Testis (tissue), 3 donors: ENCODE data around the gene DNAH9. TPM values are rescaled to one million over a fixed set of nuclear protein-coding genes. Genes with fewer than 3 reads are reported as not detected.

Experiments
- DNase-seq: peaks from one replicate; pipeline ENCODE4 v3.0.0-alpha.2; 2019
- H3K27ac ChIP-seq, 2 donors: fragments of 200-600 bp; sonication (generic); one replicate each; pipeline ENCODE4 v1.5.1; 2019
- H3K27me3 ChIP-seq: fragments of 200-600 bp; sonication (generic); one replicate; pipeline ENCODE4 v1.5.1; 2019
- H3K36me3 ChIP-seq: fragments of 200-600 bp; sonication (generic); one replicate; pipeline ENCODE4 v1.5.1; 2017; ENCODE audit warnings: low read depth; ENCODE audit errors: missing control alignments
- H3K4me1 ChIP-seq: fragments of 200-600 bp; sonication (generic); one replicate; pipeline ENCODE4 v1.5.1; 2019
- H3K4me3 ChIP-seq, 2 donors: fragments of 200-600 bp; sonication (generic); one replicate each; pipeline ENCODE4 v1.5.1; 2017 to 2019
- H3K9me3 ChIP-seq: fragments of 200-600 bp; sonication (generic); one replicate; pipeline ENCODE4 v1.5.1; 2017
- CTCF ChIP-seq, 3 experiments: fragments of 450-650 bp in 2 of 3; fragments of 200-600 bp in 1 of 3; sonication (generic) in 1 of 3; IDR thresholded peaks; one replicate each; pipeline ENCODE4 v1.5.1; 2016 to 2019; ENCODE audit warnings: antibody characterized with exemption in 3 of 3, mild to moderate bottlenecking in 2 of 3, moderate library complexity in 1 of 3
- POLR2A ChIP-seq: fragments of 450-650 bp; IDR thresholded peaks from one replicate; pipeline ENCODE4 v1.6.1; 2017; ENCODE audit warnings: antibody characterized with exemption, mild to moderate bottlenecking, moderate library complexity
- WGBS, 2 donors: methylation state at CpG; one replicate each; pipeline ENCODE4 v1.1.5; 2018; 5-methylcytosine and 5-hydroxymethylcytosine counted together
- intact Hi-C: fragments of 100-400 bp; cut with DNase I; formaldehyde crosslinking; loops from one replicate; pipeline ENCODE4 v1.15.1; 2023; ENCODE audit warnings: low total_unique reads
- polyA plus RNA-seq: library from polyadenylated mRNA; stranded (reverse); fragments of 350-450 nt; fragmentation: Illumina TruSeq; extraction: RNeasy Lipid Tissue Mini Kit (QIAGEN cat#74804); gene quantifications from one replicate; pipeline ENCODE4 v1.2.3, GENCODE V29; 2014; ENCODE audit warnings: low read depth, low replicate concordance; ENCODE audit not compliant: insufficient read depth
- total RNA-seq, 2 donors: library from RNA; depleted of rRNA; stranded (reverse); fragments of >200 nt; gene quantifications; one replicate each; pipeline ENCODE4 v1.2.3, GENCODE V29; 2016

The DNAH9 gene
- total and polyA plus RNA-seq, 3 donors from 2014 or later, result 15.4 to 22.9 (median 19.4) TPM

- H3K4me3 ChIP-seq, result no peak overlapping the region
- intact Hi-C loops, result no loop called here
- no peak for DNase-seq
- no peak overlapping the region for H3K27ac ChIP-seq
- TF ChIP-seq CTCF (IDR thresholded peaks at IDR 0.05) (no peak), POLR2A (no peak)
- 89 to 91% methylated on average over 6 of the region's 6 CpGs for WGBS, 2 donors
- no peaks in the 10 kb centered on the region for H3K27me3 ChIP-seq
- no peaks in the 10 kb centered on the region for H3K4me1 ChIP-seq
- H3K36me3 ChIP-seq, result no peaks in the 10 kb centered on the region
- no peaks in the 10 kb centered on the region for H3K9me3 ChIP-seq
These were observed 139.9 kb downstream of the DNAH9 start for GRCh38 chr17:11738151-11738550.

- no peaks in the 10 kb centered on the region for H3K36me3 ChIP-seq
- H3K4me3 ChIP-seq, result no peak overlapping the region
- TF ChIP-seq CTCF (IDR thresholded peaks at IDR 0.05) (no peak), POLR2A (no peak)
- H3K27me3 ChIP-seq, result no peaks in the 10 kb centered on the region
- no peaks in the 10 kb centered on the region for H3K4me1 ChIP-seq
- H3K9me3 ChIP-seq, result no peaks in the 10 kb centered on the region
- no peak overlapping the region for H3K27ac ChIP-seq
- DNase-seq, result no peak
- 53% methylated on average over 5 of the region's 5 CpGs for WGBS, 2 donors
- intact Hi-C loops, result no loop called here
These were observed 141.1 kb downstream of the DNAH9 start for GRCh38 chr17:11739351-11739750.

GRCh38 chr17:11739848-11740247 is 141.6 kb downstream of the DNAH9 start:
- no peaks in the 10 kb centered on the region for H3K4me1 ChIP-seq
- H3K4me3 ChIP-seq, result no peak overlapping the region
- H3K9me3 ChIP-seq, result no peaks in the 10 kb centered on the region
- TF ChIP-seq CTCF (IDR thresholded peaks at IDR 0.05) (no peak), POLR2A (no peak)
- no peak for DNase-seq
- no peaks in the 10 kb centered on the region for H3K27me3 ChIP-seq
- 86% methylated on average over 6 of the region's 6 CpGs for WGBS, 2 donors
- no peak overlapping the region for H3K27ac ChIP-seq
- no peaks in the 10 kb centered on the region for H3K36me3 ChIP-seq
- intact Hi-C loops, result no loop called here

- intact Hi-C loops, result no loop called here
- H3K4me1 ChIP-seq, result no peaks in the 10 kb centered on the region
- no peak overlapping the region for H3K27ac ChIP-seq
- H3K36me3 ChIP-seq, result no peaks in the 10 kb centered on the region
- no peaks in the 10 kb centered on the region for H3K9me3 ChIP-seq
- DNase-seq, result peak; percentile 42
- H3K4me3 ChIP-seq, result no peak overlapping the region
- WGBS, 2 donors, result 34 to 43% methylated on average over 4 of the region's 4 CpGs
- TF ChIP-seq CTCF (IDR thresholded peaks at IDR 0.05) (no peak), POLR2A (no peak)
- H3K27me3 ChIP-seq, result no peaks in the 10 kb centered on the region
These were observed 144.6 kb downstream of the DNAH9 start for GRCh38 chr17:11742886-11743285.

- 92 to 94% methylated on average over 11 of the region's 11 CpGs for WGBS, 2 donors
- intact Hi-C loops, result no loop called here
- H3K4me1 ChIP-seq, result no peaks in the 10 kb centered on the region
- no peak for TF ChIP-seq POLR2A
- TF ChIP-seq CTCF (IDR thresholded peaks at IDR 0.05), result no peak
- no peak overlapping the region for H3K4me3 ChIP-seq
- DNase-seq, result no peak
- no peak overlapping the region for H3K27ac ChIP-seq
- H3K9me3 ChIP-seq, result no peaks in the 10 kb centered on the region
- H3K27me3 ChIP-seq, result no peaks in the 10 kb centered on the region
- H3K36me3 ChIP-seq, result no peaks in the 10 kb centered on the region
These were observed 146.4 kb downstream of the DNAH9 start for GRCh38 chr17:11744696-11745095.
